Hypothalamus (tissue), 51 donors: ENCODE results near the gene TPD52L2.
"Not testable (repeated sequence)": the region's sequence is repeated elsewhere in the genome, so short reads cannot be mapped to it uniquely, and the experiment has no call there.

Experiments
- DNase-seq, 51 donors: peaks; one replicate each; lab custom pipeline; 2025; lab: John Stamatoyannopoulos, UW

TPD52L2 gene

DNA sequence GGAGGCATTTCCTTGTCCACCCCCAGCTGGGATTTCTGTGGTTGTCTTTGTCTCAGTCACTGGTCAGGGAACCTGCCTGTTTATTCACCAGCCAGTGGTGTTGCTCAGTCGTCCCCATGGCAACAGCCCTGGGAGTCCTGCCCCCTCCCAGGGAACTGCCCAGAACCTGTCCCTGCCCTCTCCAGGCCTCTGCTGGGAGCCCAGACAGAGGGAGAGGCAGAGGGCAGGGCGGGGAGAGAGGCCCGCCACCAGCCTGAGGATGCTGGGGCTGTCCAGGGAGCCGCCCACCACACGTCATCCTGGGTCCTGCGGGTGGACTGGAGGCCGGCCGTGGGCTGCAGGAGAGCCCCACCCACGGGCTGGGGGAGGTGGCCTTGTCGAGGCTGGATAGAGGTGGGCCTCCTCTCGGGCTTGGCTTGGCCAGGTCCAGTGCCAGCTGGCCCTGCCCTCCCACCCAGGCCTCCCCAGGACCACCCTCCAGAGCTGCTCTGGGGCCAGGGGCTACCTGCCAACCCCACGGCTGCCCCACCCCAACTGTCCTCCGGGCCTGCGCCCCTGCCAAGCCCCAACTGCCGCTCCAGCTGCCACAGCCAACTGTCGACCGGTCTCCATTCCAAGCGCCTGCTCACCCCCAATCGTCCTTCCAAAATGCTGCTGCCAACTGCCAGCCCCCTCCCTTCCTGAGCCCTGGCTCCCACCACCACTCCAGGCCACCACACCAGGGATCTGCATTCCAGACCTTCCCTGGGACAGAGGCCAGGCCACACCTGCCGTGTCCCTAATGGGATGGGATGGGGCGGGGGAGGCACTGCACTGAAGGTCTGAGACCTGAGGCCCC is 29.8 kb upstream of the TPD52L2 start:
- DNase-seq = peak in 33 of 51 donors; percentile 7 to 86 (median 53)

GRCh38 chr20:63836458-63837344 is 28.4 kb upstream of the TPD52L2 start:
- DNase-seq = no peak

DNA sequence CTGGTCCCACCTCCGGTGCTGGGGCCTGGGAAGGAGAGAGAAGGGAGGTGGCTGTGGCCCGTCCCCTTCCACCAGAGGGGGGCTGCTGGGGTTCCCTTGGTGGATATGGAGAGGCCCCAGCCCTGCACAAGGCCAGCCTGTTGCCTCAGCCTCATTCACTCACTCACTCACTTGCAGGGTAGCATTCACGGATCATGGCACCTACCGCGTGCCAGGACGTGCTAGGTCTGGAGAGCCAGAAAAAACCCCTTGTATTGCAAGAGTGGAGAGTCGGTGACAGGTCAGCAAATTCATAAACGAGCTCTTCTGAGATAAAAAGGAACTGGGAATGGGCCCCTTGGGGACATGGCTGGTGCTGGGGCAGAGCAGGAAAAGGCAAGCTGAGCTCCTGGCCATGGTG is 27.6 kb upstream of the TPD52L2 start:
- DNase-seq = no peak

- DNase-seq = no peak
These were observed 25.4 kb upstream of the TPD52L2 start for GRCh38 chr20:63839620-63840019.

DNA sequence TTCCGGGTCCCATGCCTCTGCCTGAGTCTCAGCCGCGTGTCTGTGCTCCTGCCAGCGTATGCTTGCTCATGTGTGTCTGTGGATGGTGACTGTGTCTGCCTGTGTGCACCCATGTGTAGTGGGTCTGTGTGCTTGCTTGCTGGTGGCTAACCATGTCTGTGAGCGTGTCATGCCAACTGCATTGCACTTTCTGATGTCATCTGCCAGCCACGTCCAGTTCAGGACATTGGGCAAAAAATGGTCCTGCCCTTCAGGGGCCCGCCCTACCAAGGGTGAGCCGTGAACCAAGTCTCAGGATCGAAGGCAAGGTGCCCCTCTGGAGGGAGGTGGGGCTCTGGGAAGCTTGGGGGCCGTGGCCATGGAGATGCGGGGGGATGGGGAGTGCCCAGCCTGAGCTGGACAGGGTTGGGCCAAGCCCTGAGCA is 24.7 kb upstream of the TPD52L2 start:
- no peak for DNase-seq

DNA sequence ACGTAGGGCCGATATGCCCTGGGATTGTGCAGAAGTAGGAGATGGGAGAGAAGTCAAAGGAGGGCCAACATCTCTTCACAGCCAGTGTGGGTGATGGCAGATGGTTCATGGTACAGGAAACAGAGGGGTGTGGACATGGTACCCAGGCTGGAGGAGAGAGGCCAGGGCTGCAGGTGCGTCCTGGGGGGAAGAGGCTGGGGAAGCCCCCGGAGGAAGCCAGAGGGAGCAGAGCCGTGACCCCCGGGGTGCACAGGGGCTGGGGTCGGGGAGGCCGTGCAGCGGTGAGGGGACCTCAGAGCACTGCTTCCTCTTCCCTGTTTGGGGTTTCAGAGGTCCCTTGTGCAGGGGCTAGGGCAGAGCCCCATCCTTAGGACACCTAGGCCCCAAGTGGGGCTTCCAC is 22.8 kb upstream of the TPD52L2 start:
- DNase-seq = no peak

- no peak for DNase-seq
These were observed 21.8 kb upstream of the TPD52L2 start for GRCh38 chr20:63843222-63843621.

DNA sequence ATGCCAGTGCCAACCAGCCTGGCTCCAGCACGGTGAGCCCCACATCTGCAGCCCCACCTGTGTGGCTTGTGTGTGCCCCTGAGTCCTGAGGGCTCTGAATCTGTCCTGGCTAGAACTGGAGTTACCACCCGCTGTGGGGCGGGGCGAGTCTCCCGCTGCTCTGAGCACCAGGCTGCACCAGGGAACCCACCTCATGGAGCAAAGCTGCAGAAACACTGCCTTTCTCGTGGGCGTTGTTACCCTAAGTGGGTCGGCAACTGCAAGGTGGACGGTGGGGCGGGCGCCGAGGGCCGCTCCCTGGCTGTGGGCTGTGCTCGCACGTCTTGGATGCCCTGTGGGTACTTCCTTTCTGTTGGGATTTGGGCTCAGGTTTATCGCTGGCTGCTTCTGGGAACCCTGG is 21.3 kb upstream of the TPD52L2 start:
- no peak for DNase-seq

- DNase-seq = no peak
These were observed 20.5 kb upstream of the TPD52L2 start for GRCh38 chr20:63844511-63844991.

DNA sequence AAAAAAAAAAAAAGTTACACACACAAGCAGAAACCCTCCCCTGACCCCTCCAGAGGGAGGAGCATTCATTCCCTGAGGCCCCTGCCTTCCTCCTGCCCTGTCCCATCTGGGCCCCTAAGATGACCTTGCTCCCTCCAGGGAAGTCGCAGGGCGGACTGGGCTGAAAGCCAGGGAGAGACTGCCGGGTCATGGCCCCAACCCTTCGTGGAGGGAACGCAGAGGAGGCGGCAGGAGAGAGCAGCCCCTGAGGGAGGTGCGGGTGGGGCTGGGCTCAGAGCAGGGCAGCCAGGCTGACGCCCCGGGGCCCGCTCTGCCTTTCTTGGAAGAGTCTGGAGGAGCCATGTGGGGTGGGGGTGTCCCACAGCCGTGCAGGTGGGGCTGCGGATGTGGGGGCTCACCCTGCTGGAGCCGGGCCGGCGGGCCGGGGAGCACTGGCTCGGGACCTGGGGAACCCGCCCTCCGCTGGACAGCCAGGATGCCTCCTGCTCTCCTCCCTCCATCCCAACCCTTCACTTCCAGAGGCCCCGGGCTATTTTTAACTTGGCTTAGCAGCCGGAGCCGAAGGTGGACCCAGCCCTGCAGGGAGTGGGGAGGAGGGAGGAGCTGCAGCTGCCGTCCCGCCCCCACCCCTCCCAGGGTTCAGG is 18.8 kb upstream of the TPD52L2 start:
- no peak for DNase-seq

DNA sequence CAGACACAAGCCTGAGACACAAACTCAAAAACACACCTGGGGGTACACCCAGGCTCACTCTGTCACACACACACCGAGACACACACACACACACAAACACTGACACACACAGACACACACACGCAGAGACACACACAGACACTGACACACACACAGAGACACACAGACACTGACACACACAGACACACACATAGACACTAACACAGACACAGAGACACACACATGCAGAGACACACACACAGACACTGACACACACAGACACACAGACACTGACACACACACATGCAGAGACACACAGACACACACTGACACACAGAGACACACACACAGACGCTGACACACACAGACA is 18.2 kb upstream of the TPD52L2 start:
- no peak for DNase-seq

GRCh38 chr20:63847237-63848002 is 17.6 kb upstream of the TPD52L2 start:
- no peak for DNase-seq

GRCh38 chr20:63848003-63848911 is 16.8 kb upstream of the TPD52L2 start:
- DNase-seq = no peak

DNA sequence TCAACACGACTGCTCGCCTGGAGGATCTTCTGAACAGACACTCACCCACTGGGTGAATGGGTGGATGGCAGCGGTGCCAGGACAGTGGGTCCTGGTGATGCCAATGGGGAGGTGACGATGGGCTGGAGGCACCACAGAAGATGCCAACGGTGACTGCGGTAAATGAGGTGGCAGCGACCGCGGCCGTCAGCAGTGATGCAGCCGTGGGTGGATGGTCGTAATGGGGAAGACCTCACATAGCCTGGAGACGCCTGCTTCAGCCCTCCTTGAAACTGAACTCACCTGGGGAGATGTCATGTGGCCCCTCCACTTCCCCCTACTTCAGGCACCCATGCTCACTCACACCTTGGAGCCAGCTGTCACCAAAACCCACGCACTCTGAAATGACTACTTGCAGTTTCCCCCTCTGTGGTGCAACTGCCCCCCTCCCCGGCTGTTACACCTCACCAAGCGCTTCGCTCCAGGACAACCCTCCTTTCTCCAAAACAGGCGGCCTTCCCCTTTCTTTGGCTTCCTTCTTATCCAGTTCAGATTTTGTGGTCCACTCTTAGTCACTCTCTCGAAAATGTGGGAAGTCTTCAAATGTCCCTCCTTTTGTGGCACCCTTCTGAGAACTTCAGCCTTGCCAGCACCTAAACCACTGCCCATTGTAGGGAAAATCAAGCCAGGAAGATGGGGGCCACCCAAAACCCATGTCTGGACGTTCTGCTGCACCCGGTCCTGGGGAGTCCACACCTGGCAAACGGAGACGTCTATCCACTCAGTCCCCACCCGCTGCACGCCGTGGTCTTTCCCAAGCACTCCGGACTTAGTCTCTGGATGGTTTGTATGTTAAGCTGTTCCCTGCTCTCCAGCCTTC is 14.2 kb upstream of the TPD52L2 start:
- DNase-seq = no peak

- DNase-seq = not testable (repeated sequence)
These were observed 13.5 kb upstream of the TPD52L2 start for GRCh38 chr20:63851548-63851943.

GRCh38 chr20:63853733-63854068 is 11.4 kb upstream of the TPD52L2 start:
- peak in 1 of 51 donors; percentile 13 for DNase-seq

DNA sequence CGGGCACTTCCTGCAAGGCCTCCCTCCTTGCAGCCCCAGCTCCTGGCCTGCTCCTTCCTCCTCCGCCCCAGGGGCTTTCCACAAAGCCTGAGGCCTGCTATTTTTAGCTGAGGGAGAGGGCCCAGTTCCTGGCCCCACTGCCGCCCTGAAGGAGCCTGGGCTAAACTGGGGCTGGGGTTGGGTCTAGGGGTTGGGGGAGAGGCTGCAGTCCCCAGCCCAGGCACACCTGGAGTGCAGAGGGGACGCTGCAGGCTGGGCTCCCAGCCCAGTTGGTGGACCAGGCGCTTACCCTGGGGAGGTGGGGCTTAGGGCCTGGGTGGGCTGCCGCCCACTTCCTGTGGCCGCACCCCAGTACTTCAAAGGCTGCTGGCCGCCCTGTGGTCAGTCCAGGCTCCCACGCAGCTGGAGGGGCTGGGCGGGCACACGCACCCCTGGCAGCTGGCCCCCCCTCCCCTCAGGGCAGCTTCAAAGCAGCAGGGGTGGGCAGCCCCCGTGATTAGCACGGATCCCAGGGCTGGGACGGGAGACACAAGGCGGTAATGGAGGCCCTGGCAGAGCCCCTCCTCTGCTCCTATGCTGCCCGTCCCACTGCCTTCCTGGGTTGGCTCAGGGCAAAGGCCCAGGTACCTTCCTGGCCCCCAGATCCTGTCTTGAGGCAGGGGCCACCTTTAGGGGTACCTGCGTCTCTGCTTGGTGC is 10.9 kb upstream of the TPD52L2 start:
- no peak for DNase-seq
